Progenitor cell of endocrine pancreas (in vitro differentiated cells): ENCODE measurements around the gene WDR20. TPM values are rescaled to one million over a fixed set of nuclear protein-coding genes. Genes with fewer than 3 reads are reported as not detected.

ENCODE experiments used
- DNase-seq: peaks from one replicate; pipeline ENCODE4 v3.0.0; 2021; ENCODE audit warnings: low spot score; ENCODE audit not compliant: unreplicated experiment
- H3K27ac Mint-ChIP-seq: 2 replicates; pipeline ENCODE4 v1.8.0; 2021; ENCODE audit warnings: mild to moderate bottlenecking, moderate library complexity, mixed read lengths
- H3K27me3 Mint-ChIP-seq: 2 replicates; pipeline ENCODE4 v1.8.0; 2021; ENCODE audit warnings: mixed read lengths
- H3K36me3 Mint-ChIP-seq: 2 replicates; pipeline ENCODE4 v1.8.0; 2022; ENCODE audit warnings: mixed read lengths; ENCODE audit not compliant: insufficient read depth
- H3K4me1 Mint-ChIP-seq: 2 replicates; pipeline ENCODE4 v1.8.0; 2021; ENCODE audit warnings: low read depth, mixed read lengths
- H3K4me3 Mint-ChIP-seq: 2 replicates; pipeline ENCODE4 v1.8.0; 2021; ENCODE audit warnings: low read depth, mild to moderate bottlenecking, moderate library complexity, mixed read lengths
- H3K9me3 Mint-ChIP-seq: 2 replicates; pipeline ENCODE4 v1.8.0; 2021; ENCODE audit warnings: low read depth, mixed read lengths
- CTCF ChIP-seq: fragments of 200-600 bp; sonication (generic); IDR thresholded peaks from one replicate; pipeline ENCODE4 v1.5.0; 2021; ENCODE audit warnings: antibody characterized with exemption, mild to moderate bottlenecking; ENCODE audit not compliant: unreplicated experiment
- total RNA-seq: library from RNA; stranded (reverse); gene quantifications from 2 replicates; pipeline ENCODE4 v1.2.1, GENCODE V29; 2021

The WDR20 gene
- total RNA-seq, 1 donor from 2014 or later: 34.9 TPM

GRCh38 chr14:102180248-102180998 lies 40.7 kb downstream of the WDR20 start:
- Mint-ChIP-seq H3K4me1 (peaks cover 10% of the 10 kb centered on the region), H3K9me3 (peaks cover under 1% of the 10 kb centered on the region), H3K27ac (no peak overlapping the region), H3K27me3 (no peaks in the 10 kb centered on the region), H3K4me3 (no peak overlapping the region), H3K36me3 (peaks cover 1% of the 10 kb centered on the region)
- TF ChIP-seq CTCF: no peak
- DNase-seq: no peak

- Mint-ChIP-seq H3K4me3 (no peak overlapping the region), H3K27ac (no peak overlapping the region), H3K27me3 (no peaks in the 10 kb centered on the region), H3K4me1 (peaks cover 18% of the 10 kb centered on the region), H3K36me3 (no peaks in the 10 kb centered on the region), H3K9me3 (no peaks in the 10 kb centered on the region)
- no peak for TF ChIP-seq CTCF
- no peak for DNase-seq
Measured at GRCh38 chr14:102181187-102181586, 41.5 kb downstream of the WDR20 start.

- Mint-ChIP-seq H3K9me3 (no peaks in the 10 kb centered on the region), H3K4me3 (no peak overlapping the region)
- no peak for TF ChIP-seq CTCF
Measured at GRCh38 chr14:102182190-102182589, 42.5 kb downstream of the WDR20 start.

GRCh38 chr14:102182936-102183619 lies 43.4 kb downstream of the WDR20 start:
- TF ChIP-seq CTCF: no peak
- H3K36me3 Mint-ChIP-seq: no peaks in the 10 kb centered on the region
- DNase-seq: no peak
- no peaks in the 10 kb centered on the region for H3K9me3 Mint-ChIP-seq
- H3K4me1 Mint-ChIP-seq: peaks cover 27% of the 10 kb centered on the region
- no peak overlapping the region for H3K4me3 Mint-ChIP-seq
- H3K27me3 Mint-ChIP-seq: no peaks in the 10 kb centered on the region
- H3K27ac Mint-ChIP-seq: no peak overlapping the region

More at GRCh38 chr14:102182190-102182589, 42.5 kb downstream of the WDR20 start:
- H3K4me1 Mint-ChIP-seq: peaks cover 24% of the 10 kb centered on the region
- DNase-seq: no peak
- H3K27me3 Mint-ChIP-seq: no peaks in the 10 kb centered on the region
- H3K27ac Mint-ChIP-seq: no peak overlapping the region
- H3K36me3 Mint-ChIP-seq: no peaks in the 10 kb centered on the region

GRCh38 chr14:102183886-102184285 lies 44.2 kb downstream of the WDR20 start:
- Mint-ChIP-seq H3K27me3 (no peaks in the 10 kb centered on the region), H3K4me1 (peaks cover 27% of the 10 kb centered on the region), H3K36me3 (no peaks in the 10 kb centered on the region), H3K4me3 (no peak overlapping the region), H3K27ac (no peak overlapping the region), H3K9me3 (no peaks in the 10 kb centered on the region)
- TF ChIP-seq CTCF: no peak
- no peak for DNase-seq
